SK-MEL-5 (cell line): ENCODE measurements around the gene THEMIS. TPM values are rescaled to one million over a fixed set of nuclear protein-coding genes. Genes with fewer than 3 reads are reported as not detected.
"Not testable (repeated sequence)": the region's sequence is repeated elsewhere in the genome, so short reads cannot be mapped to it uniquely, and the experiment has no call there.

Source experiments
- DNase-seq: peaks from one replicate; pipeline ENCODE4 v3.0.0-alpha.2; 2016; ENCODE audit warnings: low read depth, low spot score
- in situ Hi-C: cut with HindIII; loops from 2 replicates; pipeline ENCODE4 v1.10.0; 2016; ENCODE audit warnings: low sequenced_read_pairs, high pct_unique_total_duplicates, low pct_unique_long_range_greater_than_20kb
- total RNA-seq: library from RNA; depleted of rRNA; stranded (reverse); fragments of >200 nt; shearing (Covaris generic); gene quantifications from 2 replicates; pipeline ENCODE4 v1.2.3, GENCODE V29; 2014

The THEMIS gene
- total RNA-seq, 1 experiment from 2014 or later: not detected

DNA sequence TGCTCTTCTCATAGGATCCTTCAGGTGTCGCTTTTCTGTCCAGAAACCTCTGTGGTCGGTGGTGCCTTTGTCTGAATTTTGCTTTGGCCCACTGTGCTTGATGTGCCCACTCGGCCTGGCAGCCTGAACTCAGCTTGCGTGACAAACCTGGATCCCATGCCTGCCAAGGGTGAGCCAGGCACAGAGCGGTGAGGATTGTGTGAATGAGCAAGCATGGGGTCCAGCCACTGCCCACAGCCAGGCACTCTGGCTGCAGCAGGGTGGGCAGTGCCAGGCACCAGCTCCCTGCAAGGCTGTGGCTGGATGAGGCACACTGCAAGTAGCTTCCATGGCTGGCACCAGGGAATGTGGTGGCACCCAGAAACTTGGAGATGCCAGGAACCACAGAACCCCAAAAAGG, 110.3 kb downstream of the THEMIS start:
- no peak for DNase-seq
- in situ Hi-C loops: no loop called here

DNA sequence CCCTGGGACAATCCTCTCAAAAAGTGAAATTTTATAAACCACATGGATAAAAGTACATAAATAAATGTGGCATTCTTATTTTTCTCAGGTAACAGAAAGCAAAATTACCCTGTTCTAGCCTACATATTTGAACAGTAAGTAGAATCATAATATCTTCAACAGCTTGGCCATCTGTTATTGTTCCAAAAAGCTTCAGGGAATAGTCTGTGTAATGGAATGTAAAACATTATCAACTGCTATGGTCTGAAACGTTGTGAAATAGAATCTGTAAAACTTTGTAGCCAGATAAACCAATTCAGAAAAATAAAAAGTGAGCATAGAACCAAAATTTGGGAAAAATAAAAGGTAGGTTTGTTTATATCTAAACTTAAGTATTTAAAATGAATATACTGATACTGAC, 114.7 kb downstream of the THEMIS start:
- in situ Hi-C loops: no loop called here
- no peak for DNase-seq

DNA sequence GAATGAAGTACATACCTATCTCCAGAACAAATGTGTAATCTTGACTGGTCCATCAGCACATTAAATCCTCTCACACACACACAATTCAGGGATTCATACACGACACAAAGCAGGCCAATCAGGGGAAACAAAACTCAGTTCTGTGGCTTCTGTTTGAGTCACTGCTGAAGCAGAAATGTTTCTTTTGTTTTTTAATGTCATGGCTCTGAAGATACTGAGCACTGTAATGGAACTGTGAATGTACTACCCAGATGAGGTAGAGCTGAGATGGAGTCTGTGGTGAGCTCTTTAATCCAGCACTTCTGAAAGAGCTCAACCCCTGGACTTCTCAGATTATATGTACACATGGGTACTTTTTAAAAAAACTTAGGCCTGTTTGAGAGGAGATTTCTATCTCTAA, 116.4 kb downstream of the THEMIS start:
- DNase-seq: no peak
- in situ Hi-C loops: no loop called here

DNA sequence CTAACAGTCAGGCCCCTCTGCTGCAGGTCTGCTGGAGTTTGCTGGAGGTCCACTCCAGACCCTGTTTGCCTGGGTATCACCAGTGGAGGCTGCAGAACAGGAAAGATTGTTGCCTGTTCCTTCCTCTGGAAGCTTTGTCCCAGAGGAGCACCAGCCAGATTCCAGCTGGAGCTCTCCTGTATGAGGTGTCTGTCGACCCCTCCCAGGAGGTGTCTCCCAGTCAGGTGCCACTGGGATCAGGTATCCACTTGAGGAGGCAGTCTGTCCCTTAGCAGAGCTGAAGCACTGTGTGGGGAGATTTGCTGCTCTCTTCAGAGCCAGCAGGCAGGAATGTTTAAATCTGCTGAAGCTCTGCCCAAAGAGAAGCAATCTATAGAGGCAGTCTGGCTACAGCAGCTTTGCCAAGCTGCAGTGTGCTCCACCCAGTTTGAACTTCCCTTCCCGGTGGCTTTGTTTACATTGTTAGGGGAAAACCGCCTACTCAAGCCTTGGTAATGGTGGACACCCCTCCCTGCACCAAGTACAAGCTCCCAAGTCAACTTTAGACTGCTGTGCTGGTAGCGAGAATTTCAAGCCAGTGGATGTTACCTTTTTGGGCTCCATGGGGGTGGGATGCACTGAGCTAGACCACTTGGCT, 119.1 kb downstream of the THEMIS start:
- in situ Hi-C loops, DNase-seq: not testable (repeated sequence)

DNA sequence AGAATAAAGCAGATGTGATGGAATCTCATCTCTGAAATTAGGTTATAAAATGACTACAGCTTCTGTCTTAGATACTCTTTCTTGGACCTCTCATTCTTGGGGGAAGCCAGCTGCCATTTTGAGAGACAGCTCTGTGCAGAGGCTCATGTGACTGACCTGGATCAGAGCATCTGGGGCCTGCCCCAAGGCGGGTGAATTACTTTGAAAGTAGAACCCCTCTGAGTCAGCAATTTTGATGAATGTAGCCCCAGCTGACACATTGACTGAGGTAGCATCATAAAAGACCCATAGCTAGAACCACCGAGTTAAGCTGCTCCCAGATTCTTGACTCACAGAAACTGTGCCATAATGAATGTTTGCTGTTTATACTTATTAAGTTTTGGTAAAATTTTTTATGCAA, 124.5 kb downstream of the THEMIS start:
- DNase-seq: no peak

DNA sequence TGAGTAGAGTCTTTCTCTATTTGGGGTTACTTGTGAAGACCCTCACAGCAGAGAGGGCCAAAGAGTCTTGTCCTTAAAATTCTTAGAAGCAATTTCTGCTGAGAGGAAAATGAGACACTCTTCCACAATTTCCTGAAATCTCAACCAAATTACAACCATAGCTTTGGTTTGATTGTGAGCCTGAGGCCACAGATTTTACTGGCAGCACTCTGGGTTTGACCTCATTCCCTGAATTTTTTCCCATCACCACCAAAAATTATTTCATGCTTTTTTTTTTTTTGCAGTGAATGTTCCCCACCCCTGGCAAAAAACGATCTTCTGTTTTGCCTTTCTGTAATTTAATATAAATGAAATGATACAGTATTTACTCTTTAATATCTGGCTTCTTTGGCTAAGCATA, 125.5 kb downstream of the THEMIS start:
- in situ Hi-C loops: no loop called here
- DNase-seq: no peak

More for the DNA sequence above, 124.5 kb downstream of the THEMIS start:
- in situ Hi-C loops: no loop called here

DNA sequence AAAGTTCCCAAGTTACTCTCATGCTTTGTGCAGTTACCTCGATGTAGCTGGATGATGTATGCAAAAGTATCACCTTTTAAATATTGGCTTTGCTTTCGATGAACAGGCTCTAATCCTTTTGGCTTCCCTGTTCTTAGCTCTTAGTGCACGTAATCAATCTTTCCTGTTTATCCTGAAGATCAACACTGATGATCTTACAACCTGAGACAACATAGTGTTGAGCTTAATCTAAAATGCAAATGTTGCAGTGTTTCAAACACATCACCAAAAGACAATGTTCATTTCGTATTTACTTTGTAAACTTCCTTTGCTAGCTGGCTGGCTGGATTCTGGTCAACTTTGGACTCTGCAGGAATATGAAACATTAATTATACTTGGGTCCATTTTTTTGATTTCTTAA, 132.1 kb downstream of the THEMIS start:
- in situ Hi-C loops: no loop called here
- no peak for DNase-seq

DNA sequence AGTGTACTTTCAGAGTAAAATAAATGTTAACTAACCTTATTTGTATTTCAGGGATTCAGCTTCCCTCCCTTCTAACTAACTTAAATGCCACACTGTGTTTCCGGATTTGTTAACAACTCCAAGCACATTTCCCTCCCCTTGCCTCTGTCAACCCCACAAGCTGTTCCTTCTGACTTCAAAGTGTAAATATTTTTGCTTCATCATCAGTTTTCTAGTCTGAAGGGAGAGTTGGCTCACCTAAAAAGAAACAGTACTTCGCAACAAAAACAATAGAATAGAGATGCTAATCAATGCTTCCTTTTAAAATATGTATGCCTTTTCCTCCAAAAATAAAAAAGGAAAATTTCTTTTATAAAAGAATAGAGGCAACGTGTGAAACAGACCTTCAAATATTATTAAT, 132.6 kb downstream of the THEMIS start:
- in situ Hi-C loops: no loop called here
- no peak for DNase-seq

DNA sequence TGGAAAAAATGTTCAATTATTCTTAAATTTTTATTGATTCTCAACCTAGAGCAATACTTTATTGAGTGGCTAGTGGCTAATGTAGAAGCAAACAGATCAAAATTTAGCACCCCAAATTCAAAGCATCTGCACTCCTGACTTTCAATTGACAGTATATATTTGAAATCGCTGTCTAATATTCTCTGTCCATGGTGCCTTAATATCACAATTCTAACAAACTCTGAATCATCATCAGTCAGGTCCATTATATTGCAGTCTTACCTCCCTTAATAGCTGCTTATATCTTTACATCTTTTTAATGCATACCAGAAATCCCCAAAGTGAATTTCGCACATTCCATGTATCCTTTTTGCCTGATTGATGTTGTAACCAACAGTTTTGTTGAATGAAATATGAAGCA, 134.9 kb downstream of the THEMIS start:
- in situ Hi-C loops: no loop called here
- no peak for DNase-seq

DNA sequence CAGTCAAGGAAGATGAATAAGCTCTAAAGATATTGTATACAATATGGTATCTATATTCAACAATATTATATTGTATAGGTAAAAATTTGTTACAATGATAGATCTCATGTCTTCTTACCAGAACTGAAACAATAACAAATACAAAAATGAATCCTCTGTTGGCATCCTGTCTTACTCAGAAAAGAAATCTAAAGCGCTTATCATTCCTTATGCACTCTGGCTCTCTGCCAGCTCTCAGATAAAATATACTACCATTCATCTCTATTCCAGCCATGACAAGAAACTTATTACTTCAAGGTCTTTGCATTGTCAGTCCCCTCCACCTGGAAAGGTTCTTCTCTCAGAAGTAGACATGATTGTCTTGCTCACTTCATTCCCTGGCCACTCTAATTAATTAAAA, 138.6 kb downstream of the THEMIS start:
- in situ Hi-C loops: no loop called here
- no peak for DNase-seq

DNA sequence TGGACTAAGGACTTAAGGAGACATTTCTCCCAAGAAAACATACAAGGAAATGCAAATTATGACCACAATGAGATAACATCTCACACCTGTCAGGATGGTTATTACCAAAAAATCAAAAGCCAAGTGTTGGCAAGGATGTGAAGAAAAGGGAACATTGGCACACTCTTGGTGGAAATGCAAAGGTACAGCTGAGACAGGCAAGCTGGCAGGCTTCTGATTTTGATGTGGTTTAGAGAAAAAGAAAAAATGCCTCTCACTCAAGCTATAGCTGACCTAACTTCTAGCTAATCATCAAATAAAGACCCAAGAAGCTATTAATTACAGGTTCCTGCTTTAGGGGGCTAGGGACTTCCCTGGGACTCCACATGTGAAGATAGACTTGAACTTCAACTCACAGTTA, 139.8 kb downstream of the THEMIS start:
- no peak for DNase-seq
- in situ Hi-C loops: no loop called here

DNA sequence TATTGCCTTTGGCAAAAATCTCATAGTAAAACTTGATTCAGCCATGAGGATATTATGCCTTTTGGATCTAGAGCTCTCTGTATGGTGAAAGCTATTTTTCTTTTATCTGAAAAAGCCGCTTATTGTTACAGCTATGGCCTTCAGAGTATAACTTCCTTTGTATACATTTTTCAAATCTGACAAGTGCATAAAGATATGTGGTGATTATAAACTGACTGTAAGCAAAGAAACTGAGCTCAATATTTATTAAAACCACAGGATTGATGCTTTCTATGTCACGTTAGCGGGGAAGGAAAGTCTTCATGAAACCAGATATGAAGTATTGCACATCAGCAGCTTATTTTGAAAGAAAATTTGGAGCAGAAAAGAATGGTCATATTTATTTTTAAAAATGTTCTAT, 151.8 kb downstream of the THEMIS start:
- in situ Hi-C loops: no loop called here
- DNase-seq: no peak

DNA sequence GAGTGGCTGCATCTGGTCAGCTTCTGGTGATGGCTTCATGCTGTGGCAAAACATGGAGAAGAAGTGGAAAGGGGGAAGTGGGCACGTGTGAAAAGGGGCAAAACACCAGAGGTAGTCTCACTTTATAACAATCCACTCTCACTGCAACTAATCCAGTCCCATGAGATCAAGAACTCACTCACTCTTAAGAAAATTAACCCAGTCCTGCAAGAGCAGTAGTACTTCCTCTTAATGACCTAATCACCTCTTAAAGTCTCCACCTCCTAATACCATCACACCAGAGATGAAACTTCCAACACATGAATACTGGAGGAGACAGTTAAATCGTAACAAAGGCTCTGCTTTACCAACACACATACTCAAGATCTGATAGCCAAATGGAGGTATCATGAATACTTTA, 152.6 kb downstream of the THEMIS start:
- no peak for DNase-seq
- in situ Hi-C loops: no loop called here

DNA sequence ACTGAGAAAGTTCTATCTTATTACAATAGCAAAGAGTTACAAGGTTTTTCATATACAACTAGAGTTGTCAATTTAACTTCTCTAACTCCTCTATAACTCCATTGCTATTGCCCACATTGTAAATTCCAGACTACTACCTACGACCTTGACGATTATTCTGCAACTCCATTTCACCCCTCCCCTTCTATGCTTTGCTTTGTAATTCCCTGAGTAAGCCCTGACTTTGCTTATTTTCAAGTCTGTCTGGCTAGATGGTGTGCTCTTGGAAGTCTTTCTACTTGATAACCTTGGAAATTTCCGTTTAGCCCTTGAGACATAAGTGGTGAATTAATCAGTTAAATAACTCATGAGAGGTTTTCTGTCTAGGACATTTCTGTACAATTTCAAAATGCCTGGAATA, 162.4 kb downstream of the THEMIS start:
- no peak for DNase-seq
- in situ Hi-C loops: no loop called here

DNA sequence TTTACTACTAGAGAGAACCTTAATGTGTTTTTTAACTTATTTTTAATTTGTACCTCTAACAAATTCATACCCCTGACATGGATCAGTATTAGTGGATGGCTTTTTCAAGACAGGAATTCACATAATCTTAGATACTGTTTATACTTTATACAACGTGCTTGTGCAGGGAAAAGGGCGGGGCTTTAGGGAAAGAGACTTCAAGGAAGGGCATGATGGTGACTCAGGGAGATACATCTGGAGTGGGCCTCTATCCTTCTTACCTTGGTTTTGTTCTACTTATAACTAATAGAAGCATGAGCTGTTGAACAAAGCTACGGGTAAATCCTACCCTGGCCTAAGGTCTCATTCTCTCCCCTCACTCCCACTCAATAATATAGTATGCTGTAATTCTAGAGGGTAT, 163.1 kb downstream of the THEMIS start:
- no peak for DNase-seq
- in situ Hi-C loops: no loop called here

DNA sequence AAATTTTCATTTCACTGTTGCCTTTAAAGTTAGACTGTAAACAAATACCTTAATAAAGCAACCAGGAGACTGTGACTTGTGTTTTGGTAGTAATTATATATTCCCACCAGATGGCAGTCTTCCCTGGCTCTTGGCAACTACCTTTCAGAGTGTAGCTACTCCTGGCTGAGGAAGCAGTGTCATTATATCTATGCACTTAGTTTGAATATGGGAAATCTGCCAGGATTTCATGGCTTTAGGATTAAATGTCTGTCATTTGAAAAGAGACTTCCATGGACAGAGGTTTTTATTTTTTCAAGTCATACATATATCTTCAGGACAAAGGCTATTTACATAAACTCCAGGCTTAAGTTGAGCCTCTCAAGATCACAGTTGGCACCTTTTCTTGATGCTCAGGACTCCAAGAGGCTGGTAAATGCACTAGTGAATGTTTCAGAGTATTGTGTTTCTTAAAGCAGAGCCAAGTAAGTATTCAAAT, 163.8 kb downstream of the THEMIS start:
- in situ Hi-C loops: no loop called here
- DNase-seq: peak; percentile 80

DNA sequence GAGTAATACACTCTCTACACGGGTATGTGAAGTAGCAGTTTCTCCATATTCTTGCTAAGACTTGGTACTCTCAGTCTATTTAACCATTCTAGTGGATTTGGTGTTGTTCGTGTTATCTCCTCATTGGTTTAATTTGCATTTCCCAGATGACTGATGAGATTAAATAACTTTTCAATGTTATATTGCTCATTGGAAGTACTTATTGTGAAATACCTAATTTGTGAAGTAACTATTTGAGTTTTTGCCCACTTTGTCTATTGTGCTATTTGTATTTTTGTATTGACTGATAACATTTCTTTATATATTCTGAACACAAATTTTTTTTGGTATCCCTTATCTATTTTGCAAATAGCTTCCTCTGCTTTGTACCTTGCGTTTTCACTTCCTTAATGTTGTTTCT, 167.9 kb downstream of the THEMIS start:
- in situ Hi-C loops: no loop called here
- DNase-seq: no peak

DNA sequence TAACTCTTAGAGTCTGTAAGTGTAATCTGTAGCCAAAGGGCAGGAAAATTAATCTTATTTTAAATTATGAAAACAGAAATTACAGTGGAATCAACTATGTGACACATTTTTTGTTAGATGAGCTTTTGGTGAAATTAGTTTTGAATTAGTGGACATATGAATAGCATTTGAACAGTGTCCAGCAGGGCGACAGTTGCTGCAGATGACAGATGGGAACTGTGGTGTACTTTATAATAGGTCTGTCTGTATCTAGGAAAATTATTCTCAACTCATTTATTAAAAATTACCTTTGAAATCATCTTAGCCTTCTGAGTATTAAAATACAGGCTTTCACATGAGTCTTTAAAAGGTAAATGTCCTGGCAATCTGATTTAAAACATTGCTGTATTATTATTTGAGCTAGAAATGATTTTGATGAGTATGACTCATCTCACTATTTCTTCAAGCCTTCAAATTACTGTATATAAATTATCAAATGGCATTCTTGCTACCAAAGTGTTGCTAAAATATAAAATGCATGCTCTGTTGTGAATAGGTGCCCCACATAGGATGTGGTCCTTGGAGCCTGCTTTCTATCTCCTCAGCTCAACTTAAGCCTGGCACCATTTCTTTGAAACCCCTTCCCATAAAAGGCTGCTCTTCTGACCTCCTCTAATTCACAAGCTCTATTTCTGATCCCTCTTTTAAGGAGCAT, 173.5 kb downstream of the THEMIS start:
- in situ Hi-C loops: no loop called here

DNA sequence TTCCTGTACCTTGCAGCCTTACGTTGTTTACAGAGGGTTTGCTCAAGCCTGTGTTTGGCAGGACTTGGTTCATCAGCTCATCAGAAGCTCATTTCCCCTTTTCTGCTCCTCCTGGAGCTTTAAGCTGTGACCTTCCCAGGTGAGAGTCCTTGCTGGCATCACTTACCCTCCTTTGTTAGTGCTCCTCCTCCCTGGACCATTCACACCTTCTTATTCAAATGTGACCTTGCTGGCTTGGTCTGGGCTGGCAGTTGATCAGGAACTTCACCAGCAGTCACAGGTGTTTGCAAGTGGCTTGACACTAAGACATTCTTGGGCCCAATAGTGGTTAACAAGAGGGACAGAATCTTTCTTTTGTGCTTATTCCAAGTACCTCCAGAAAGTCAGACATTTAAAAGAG, 175.0 kb downstream of the THEMIS start:
- in situ Hi-C loops: no loop called here

More for the DNA sequence above, 173.5 kb downstream of the THEMIS start:
- DNase-seq: no peak

More for the DNA sequence above, 175.0 kb downstream of the THEMIS start:
- no peak for DNase-seq
